Measurements from ENCODE around the gene USP26.

GRCh38 chrX:133005042-133005441 is 91.9 kb downstream of the USP26 start:
- TF ChIP-seq CTCF (IDR thresholded peaks at IDR 0.05) = peak; percentile 45 to 55 (median 49)
- no peak for TF ChIP-seq EP300 (IDR thresholded peaks at IDR 0.05)
- no peak for TF ChIP-seq POLR2AphosphoS5 (IDR thresholded peaks at IDR 0.05)
- TF ChIP-seq POLR2A (IDR thresholded peaks at IDR 0.05; ENCODE audit: low read depth) = no peak
